ENCODE measurements around the gene TBXAS1.

DNA sequence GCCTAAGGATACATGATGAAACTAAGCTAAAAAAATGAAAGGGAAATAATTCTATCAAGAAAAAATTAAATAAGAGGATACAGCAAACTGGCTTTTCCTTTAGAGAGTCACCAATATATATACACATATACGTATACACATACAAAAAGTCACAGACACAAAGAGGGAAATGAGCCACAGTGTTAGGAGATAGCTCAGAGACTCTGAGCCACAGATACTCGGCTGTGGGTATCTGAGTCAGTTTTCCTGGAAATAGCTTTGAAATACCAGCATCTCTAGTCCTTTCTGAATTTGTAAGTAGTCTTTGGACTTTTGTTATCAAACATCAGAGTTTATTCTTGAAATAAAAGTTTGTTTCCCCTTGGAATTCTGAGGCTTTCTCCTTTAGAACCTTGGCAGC is 111.8 kb downstream of the TBXAS1 start:
- TF ChIP-seq, protein P1, sequence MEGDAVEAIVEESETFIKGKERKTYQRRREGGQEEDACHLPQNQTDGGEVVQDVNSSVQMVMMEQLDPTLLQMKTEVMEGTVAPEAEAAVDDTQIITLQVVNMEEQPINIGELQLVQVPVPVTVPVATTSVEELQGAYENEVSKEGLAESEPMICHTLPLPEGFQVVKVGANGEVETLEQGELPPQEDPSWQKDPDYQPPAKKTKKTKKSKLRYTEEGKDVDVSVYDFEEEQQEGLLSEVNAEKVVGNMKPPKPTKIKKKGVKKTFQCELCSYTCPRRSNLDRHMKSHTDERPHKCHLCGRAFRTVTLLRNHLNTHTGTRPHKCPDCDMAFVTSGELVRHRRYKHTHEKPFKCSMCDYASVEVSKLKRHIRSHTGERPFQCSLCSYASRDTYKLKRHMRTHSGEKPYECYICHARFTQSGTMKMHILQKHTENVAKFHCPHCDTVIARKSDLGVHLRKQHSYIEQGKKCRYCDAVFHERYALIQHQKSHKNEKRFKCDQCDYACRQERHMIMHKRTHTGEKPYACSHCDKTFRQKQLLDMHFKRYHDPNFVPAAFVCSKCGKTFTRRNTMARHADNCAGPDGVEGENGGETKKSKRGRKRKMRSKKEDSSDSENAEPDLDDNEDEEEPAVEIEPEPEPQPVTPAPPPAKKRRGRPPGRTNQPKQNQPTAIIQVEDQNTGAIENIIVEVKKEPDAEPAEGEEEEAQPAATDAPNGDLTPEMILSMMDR (conservative IDR thresholded peaks at IDR 0.05; ENCODE audit: low read depth in 2 of 2) = no peak
- no peak for TF ChIP-seq POLR2AphosphoS5 (IDR thresholded peaks at IDR 0.05; ENCODE audit: low read depth)
- TF ChIP-seq EZH2 (IDR thresholded peaks at IDR 0.05; ENCODE audit: low read depth, unreplicated experiment) = no peak
- TF ChIP-seq, protein P2, sequence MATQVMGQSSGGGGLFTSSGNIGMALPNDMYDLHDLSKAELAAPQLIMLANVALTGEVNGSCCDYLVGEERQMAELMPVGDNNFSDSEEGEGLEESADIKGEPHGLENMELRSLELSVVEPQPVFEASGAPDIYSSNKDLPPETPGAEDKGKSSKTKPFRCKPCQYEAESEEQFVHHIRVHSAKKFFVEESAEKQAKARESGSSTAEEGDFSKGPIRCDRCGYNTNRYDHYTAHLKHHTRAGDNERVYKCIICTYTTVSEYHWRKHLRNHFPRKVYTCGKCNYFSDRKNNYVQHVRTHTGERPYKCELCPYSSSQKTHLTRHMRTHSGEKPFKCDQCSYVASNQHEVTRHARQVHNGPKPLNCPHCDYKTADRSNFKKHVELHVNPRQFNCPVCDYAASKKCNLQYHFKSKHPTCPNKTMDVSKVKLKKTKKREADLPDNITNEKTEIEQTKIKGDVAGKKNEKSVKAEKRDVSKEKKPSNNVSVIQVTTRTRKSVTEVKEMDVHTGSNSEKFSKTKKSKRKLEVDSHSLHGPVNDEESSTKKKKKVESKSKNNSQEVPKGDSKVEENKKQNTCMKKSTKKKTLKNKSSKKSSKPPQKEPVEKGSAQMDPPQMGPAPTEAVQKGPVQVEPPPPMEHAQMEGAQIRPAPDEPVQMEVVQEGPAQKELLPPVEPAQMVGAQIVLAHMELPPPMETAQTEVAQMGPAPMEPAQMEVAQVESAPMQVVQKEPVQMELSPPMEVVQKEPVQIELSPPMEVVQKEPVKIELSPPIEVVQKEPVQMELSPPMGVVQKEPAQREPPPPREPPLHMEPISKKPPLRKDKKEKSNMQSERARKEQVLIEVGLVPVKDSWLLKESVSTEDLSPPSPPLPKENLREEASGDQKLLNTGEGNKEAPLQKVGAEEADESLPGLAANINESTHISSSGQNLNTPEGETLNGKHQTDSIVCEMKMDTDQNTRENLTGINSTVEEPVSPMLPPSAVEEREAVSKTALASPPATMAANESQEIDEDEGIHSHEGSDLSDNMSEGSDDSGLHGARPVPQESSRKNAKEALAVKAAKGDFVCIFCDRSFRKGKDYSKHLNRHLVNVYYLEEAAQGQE (IDR thresholded peaks at IDR 0.05; ENCODE audit: unreplicated experiment) = no peak
- TF ChIP-seq EZH2phosphoT487 (IDR thresholded peaks at IDR 0.05; ENCODE audit: unreplicated experiment) = no peak
- no peak for TF ChIP-seq NANOG (IDR thresholded peaks at IDR 0.05; ENCODE audit: borderline replicate concordance)
